Mammary epithelial cell (primary cell): ENCODE data around the gene PLA2G6.

Source experiments
- CTCF ChIP-seq, 2 donors: IDR thresholded peaks in 1 of 2; conservative IDR thresholded peaks in 1 of 2; 2 replicates each; pipeline ENCODE4 v1.5.1; 2011 to 2012; ENCODE audit warnings: inconsistent platforms in 2 of 2, low read length in 2 of 2, mild to moderate bottlenecking in 2 of 2, control low read depth in 1 of 2, low read depth in 1 of 2; ENCODE audit not compliant: insufficient read depth in 1 of 2; ENCODE audit errors: extremely low read depth in 1 of 2
- EZH2 ChIP-seq: IDR thresholded peaks from 2 replicates; pipeline ENCODE4 v1.6.1; 2012; ENCODE audit warnings: low read length, inconsistent platforms, borderline replicate concordance

- TF ChIP-seq CTCF (conservative IDR thresholded peaks at IDR 0.05 in 1 of 2, IDR thresholded peaks at IDR 0.05 in 1 of 2; ENCODE audit: extremely low read depth in 1 of 2, insufficient read depth in 1 of 2, low read depth in 1 of 2, low read length in 2 of 2): no peak
- no peak for TF ChIP-seq EZH2
Observed at GRCh38 chr22:38175206-38176118, 6.2 kb downstream of the PLA2G6 start.
